22Rv1 (cell line): Measurements from ENCODE around the gene SAMMSON.

Source experiments
- ZFX ChIP-seq: fragments of 450-650 bp; IDR thresholded peaks from 2 replicates; pipeline ENCODE4 v1.6.1; 2017; ENCODE audit warnings: antibody characterized with exemption, borderline replicate concordance
- TF ChIP-seq, protein P1 (sequence below): fragments of 450-650 bp; IDR thresholded peaks from 2 replicates; pipeline ENCODE4 v1.5.1; 2017; ENCODE audit warnings: mild to moderate bottlenecking

DNA sequence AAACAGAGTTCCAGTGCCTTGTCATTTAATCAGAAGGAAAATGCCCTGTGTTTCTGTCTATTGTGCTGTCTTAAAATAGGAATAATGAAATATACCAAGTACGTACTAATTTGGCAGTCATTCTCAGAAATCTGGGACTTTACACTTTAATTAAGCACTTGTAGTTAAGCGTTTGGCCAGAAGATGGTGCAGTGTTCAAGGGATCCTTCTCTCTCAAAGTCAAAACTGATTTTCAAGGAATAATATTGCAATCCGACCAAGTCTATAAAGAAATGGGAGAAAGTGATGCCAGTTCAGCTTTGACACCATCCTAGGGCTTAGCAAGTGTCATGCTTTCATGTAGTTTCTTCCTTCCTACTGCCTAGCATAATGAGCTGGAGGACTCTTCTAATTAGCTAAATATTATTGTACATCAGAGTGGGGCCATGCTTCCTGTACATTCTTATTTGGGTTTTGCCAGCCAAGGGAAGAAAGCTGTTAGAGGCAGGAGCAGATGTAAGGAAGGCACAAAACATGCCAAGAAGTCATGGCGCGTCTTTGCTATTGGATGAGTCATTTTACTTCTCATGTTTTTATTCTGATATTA is 64.8 kb downstream of the SAMMSON start:
- TF ChIP-seq, protein P1, sequence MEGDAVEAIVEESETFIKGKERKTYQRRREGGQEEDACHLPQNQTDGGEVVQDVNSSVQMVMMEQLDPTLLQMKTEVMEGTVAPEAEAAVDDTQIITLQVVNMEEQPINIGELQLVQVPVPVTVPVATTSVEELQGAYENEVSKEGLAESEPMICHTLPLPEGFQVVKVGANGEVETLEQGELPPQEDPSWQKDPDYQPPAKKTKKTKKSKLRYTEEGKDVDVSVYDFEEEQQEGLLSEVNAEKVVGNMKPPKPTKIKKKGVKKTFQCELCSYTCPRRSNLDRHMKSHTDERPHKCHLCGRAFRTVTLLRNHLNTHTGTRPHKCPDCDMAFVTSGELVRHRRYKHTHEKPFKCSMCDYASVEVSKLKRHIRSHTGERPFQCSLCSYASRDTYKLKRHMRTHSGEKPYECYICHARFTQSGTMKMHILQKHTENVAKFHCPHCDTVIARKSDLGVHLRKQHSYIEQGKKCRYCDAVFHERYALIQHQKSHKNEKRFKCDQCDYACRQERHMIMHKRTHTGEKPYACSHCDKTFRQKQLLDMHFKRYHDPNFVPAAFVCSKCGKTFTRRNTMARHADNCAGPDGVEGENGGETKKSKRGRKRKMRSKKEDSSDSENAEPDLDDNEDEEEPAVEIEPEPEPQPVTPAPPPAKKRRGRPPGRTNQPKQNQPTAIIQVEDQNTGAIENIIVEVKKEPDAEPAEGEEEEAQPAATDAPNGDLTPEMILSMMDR = peak; percentile 83
- TF ChIP-seq ZFX = no peak
